ENCODE data around the gene MRPL20. TPM values are rescaled to one million over a fixed set of nuclear protein-coding genes. Genes with fewer than 3 reads are reported as not detected.
"Not testable (repeated sequence)": the region's sequence is repeated elsewhere in the genome, so short reads cannot be mapped to it uniquely, and the experiment has no call there.

Gene MRPL20
- total RNA-seq, 1 donor from 2014 or later = 86.9 TPM

DNA sequence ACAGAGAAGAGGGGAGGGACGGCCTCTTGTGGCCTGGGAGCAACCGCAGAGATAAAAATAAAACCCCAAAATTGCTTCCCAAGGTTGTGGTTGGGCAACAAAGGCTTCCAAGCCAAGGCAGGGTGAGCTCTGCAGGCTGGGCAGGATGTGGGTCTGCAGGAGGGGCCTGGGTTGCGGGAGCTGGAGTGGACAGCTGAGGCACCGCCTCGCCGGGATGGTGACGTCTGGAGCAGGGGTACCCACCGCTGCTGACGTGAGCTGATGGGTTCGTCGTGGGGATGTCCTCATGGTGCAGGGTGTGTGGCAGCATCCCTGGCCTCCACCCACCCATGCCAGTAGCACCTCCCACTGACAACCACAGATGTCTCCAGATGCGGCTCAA, 35.7 kb downstream of the MRPL20 start:
- no peak for DNase-seq (ENCODE audit: extremely low spot score, unreplicated experiment)
- H3K36me3 Mint-ChIP-seq (ENCODE audit: unreplicated experiment) = peaks cover 3% of the 10 kb centered on the region
- H3K4me3 Mint-ChIP-seq (ENCODE audit: unreplicated experiment) = no peak overlapping the region
- no peak overlapping the region for H3K27ac Mint-ChIP-seq (ENCODE audit: unreplicated experiment)
- no peak for TF ChIP-seq CTCF (IDR thresholded peaks at IDR 0.05)
- no peaks in the 10 kb centered on the region for H3K9me3 Mint-ChIP-seq (ENCODE audit: unreplicated experiment)
- peaks cover 23% of the 10 kb centered on the region for H3K4me1 Mint-ChIP-seq (ENCODE audit: unreplicated experiment)
- H3K27me3 Mint-ChIP-seq (ENCODE audit: unreplicated experiment) = no peaks in the 10 kb centered on the region

DNA sequence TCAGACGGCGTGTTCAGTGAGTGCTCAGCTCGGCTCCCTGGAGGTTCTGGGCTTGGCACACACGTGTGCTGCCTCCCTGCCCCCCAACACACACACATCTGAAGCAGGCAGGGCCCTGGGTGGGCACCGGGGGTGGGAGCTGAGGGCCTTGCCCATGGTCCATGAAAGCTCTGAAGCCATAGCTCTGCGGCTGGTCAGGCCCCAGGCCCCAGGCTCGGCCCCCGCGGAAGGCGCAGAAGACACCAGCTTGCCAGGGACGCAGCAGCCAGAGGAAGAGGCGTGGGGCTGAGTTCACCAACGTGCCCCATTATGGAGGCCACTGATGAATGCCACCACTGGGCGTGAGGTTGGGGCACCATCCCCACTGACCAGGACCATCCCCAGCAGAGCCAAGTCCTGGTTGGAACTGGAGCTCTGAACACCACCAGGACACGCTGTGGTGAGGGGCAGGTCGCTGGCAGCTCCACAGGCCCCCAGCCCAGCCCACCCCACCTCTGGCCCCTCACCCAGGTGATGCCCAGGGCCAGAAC, 36.3 kb downstream of the MRPL20 start:
- Mint-ChIP-seq H3K27me3 (ENCODE audit: unreplicated experiment) (no peaks in the 10 kb centered on the region), H3K4me1 (ENCODE audit: unreplicated experiment) (peaks cover 23% of the 10 kb centered on the region), H3K36me3 (ENCODE audit: unreplicated experiment) (peaks cover 3% of the 10 kb centered on the region), H3K9me3 (ENCODE audit: unreplicated experiment) (no peaks in the 10 kb centered on the region), H3K4me3 (ENCODE audit: unreplicated experiment) (no peak overlapping the region), H3K27ac (ENCODE audit: unreplicated experiment) (no peak overlapping the region)
- TF ChIP-seq CTCF (IDR thresholded peaks at IDR 0.05) = no peak
- no peak for DNase-seq (ENCODE audit: extremely low spot score, unreplicated experiment)

GRCh38 chr1:1370094-1370493, 37.0 kb downstream of the MRPL20 start:
- H3K27ac Mint-ChIP-seq (ENCODE audit: unreplicated experiment); H3K4me3 Mint-ChIP-seq (ENCODE audit: unreplicated experiment); H3K9me3 Mint-ChIP-seq (ENCODE audit: unreplicated experiment); H3K36me3 Mint-ChIP-seq (ENCODE audit: unreplicated experiment); DNase-seq (ENCODE audit: extremely low spot score, unreplicated experiment); H3K27me3 Mint-ChIP-seq (ENCODE audit: unreplicated experiment): not testable (repeated sequence)
- peaks cover 23% of the 10 kb centered on the region for H3K4me1 Mint-ChIP-seq (ENCODE audit: unreplicated experiment)

DNA sequence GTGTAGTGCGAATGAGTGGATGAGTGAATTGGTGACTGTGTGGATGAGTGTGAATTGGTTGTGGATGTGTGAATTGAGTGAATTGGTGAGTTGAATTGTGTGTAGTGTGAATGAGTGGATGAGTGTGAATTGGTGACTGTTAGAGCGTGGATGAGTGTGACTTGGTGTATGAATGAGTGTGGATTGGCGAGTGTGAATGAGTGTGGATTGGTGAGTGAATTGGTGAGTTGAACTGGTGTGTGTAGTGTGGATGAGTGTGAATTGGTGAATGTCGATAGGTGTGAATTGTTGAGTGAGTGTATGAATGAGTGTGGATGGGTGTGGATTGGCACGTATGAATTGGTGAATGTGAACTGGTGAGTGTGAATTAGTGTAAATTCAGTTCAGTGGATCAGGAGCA, 39.8 kb downstream of the MRPL20 start:
- no peaks in the 10 kb centered on the region for H3K27me3 Mint-ChIP-seq (ENCODE audit: unreplicated experiment)
- peaks cover 12% of the 10 kb centered on the region for H3K4me1 Mint-ChIP-seq (ENCODE audit: unreplicated experiment)
- H3K36me3 Mint-ChIP-seq (ENCODE audit: unreplicated experiment) = no peaks in the 10 kb centered on the region
- DNase-seq (ENCODE audit: extremely low spot score, unreplicated experiment) = no peak
- no peak overlapping the region for H3K4me3 Mint-ChIP-seq (ENCODE audit: unreplicated experiment)
- H3K9me3 Mint-ChIP-seq (ENCODE audit: unreplicated experiment) = no peaks in the 10 kb centered on the region
- no peak for TF ChIP-seq CTCF (IDR thresholded peaks at IDR 0.05)
- H3K27ac Mint-ChIP-seq (ENCODE audit: unreplicated experiment) = no peak overlapping the region

DNA sequence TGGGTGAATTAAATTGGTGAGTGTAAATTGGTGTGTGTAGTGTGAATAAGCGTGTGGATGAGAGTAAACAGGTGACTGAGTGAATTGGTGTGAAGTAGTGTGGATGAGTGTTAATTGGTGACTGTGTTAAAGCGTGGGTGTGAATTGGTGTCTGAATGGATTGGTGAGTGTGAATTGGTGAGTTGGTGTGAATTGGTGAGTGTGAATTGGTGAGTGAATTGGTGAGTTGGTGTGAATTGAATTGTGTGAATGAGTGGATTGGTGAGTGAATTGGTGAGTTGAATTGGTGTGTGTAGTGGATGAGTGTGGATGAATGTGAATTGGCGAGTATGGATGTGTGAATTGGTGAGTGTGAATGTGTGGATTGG, 40.4 kb downstream of the MRPL20 start:
- Mint-ChIP-seq H3K36me3 (ENCODE audit: unreplicated experiment) (no peaks in the 10 kb centered on the region), H3K27me3 (ENCODE audit: unreplicated experiment) (no peaks in the 10 kb centered on the region), H3K4me3 (ENCODE audit: unreplicated experiment) (no peak overlapping the region), H3K9me3 (ENCODE audit: unreplicated experiment) (no peaks in the 10 kb centered on the region), H3K4me1 (ENCODE audit: unreplicated experiment) (peaks cover 13% of the 10 kb centered on the region), H3K27ac (ENCODE audit: unreplicated experiment) (no peak overlapping the region)
- DNase-seq (ENCODE audit: extremely low spot score, unreplicated experiment) = no peak
- no peak for TF ChIP-seq CTCF (IDR thresholded peaks at IDR 0.05)
